ENCODE data around the gene ACTR3C.

Gene ACTR3C

GRCh38 chr7:150363370-150363769 is 40.0 kb upstream of the ACTR3C start:
- TF ChIP-seq CTCF (IDR thresholded peaks at IDR 0.05; ENCODE audit: extremely low read depth, missing control alignments) = no peak
- DNase-seq (ENCODE audit: low spot score) = no peak

- no peak for TF ChIP-seq CTCF (IDR thresholded peaks at IDR 0.05; ENCODE audit: extremely low read depth, missing control alignments)
- DNase-seq (ENCODE audit: low spot score) = no peak
Measured at GRCh38 chr7:150361807-150362621, 38.7 kb upstream of the ACTR3C start.

- DNase-seq (ENCODE audit: low spot score) = no peak
- no peak for TF ChIP-seq CTCF (IDR thresholded peaks at IDR 0.05; ENCODE audit: extremely low read depth, missing control alignments)
Measured at GRCh38 chr7:150361402-150361801, 38.1 kb upstream of the ACTR3C start.

GRCh38 chr7:150360363-150361058 is 37.2 kb upstream of the ACTR3C start:
- no peak for DNase-seq (ENCODE audit: low spot score)
- no peak for TF ChIP-seq CTCF (IDR thresholded peaks at IDR 0.05; ENCODE audit: extremely low read depth, missing control alignments)

GRCh38 chr7:150359622-150360362 is 36.4 kb upstream of the ACTR3C start:
- no peak for DNase-seq (ENCODE audit: low spot score)
- no peak for TF ChIP-seq CTCF (IDR thresholded peaks at IDR 0.05; ENCODE audit: extremely low read depth, missing control alignments)

- no peak for DNase-seq (ENCODE audit: low spot score)
- TF ChIP-seq CTCF (IDR thresholded peaks at IDR 0.05; ENCODE audit: extremely low read depth, missing control alignments) = no peak
Measured at GRCh38 chr7:150358988-150359621, 35.8 kb upstream of the ACTR3C start.
